GM23248 (cell line): Measurements from ENCODE around the gene STARD4.

ENCODE experiments used
- EZH2 ChIP-seq: fragments of 200-600 bp; sonication (generic); IDR thresholded peaks from 2 replicates; pipeline ENCODE4 v1.6.1; 2018; ENCODE audit warnings: antibody characterized with exemption, mild to moderate bottlenecking; ENCODE audit not compliant: insufficient read depth, poor library complexity, severe bottlenecking
- EZH2phosphoT487 ChIP-seq: fragments of 200-600 bp; sonication (generic); IDR thresholded peaks from 2 replicates; pipeline ENCODE4 v1.6.1; 2018; ENCODE audit warnings: antibody characterized with exemption, moderate library complexity, mild to moderate bottlenecking, low read depth; ENCODE audit not compliant: insufficient read depth

GRCh38 chr5:111530298-111530740 lies 18.0 kb upstream of the STARD4 start:
- no peak for TF ChIP-seq EZH2
- TF ChIP-seq EZH2phosphoT487: no peak
